ENCODE results near the gene NRP1. TPM values are rescaled to one million over a fixed set of nuclear protein-coding genes. Genes with fewer than 3 reads are reported as not detected.

Gene NRP1
- total and polyA plus RNA-seq, 12 donors: 45.3 to 229 (median 157) TPM

DNA sequence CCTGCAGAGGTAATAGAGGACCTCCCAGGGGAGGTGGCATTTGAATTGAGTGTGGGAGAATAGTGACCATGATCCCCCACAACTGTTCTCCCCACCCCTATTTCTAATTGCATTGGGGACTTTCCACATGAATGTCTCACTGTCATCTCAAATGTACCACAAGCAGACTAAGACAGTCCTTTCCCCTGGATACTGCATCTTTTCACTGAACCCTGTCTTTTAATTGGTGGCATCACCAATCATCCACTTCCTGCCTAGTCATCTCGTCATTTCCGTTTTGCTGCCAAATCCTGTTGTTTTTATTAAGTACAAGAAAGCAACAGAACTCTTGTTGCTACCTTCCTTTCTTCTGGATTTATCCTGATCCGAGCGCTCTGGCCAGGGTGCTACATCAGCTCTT is 120.3 kb downstream of the NRP1 start:
- no peaks in the 10 kb centered on the region for H3K27me3 ChIP-seq
- H3K27ac ChIP-seq: peak overlapping the region in 7 of 10 donors; percentile 7 to 82 (median 67)
- peaks cover 0 to 90% (median 51%) of the 10 kb centered on the region in 9 donors for H3K4me1 ChIP-seq
- H3K9me3 ChIP-seq: no peaks in the 10 kb centered on the region
- DNase-seq (no peak), ATAC-seq (no peak)
- intact Hi-C loops (cut with DNase I): no loop called here
- TF ChIP-seq, protein P1, sequence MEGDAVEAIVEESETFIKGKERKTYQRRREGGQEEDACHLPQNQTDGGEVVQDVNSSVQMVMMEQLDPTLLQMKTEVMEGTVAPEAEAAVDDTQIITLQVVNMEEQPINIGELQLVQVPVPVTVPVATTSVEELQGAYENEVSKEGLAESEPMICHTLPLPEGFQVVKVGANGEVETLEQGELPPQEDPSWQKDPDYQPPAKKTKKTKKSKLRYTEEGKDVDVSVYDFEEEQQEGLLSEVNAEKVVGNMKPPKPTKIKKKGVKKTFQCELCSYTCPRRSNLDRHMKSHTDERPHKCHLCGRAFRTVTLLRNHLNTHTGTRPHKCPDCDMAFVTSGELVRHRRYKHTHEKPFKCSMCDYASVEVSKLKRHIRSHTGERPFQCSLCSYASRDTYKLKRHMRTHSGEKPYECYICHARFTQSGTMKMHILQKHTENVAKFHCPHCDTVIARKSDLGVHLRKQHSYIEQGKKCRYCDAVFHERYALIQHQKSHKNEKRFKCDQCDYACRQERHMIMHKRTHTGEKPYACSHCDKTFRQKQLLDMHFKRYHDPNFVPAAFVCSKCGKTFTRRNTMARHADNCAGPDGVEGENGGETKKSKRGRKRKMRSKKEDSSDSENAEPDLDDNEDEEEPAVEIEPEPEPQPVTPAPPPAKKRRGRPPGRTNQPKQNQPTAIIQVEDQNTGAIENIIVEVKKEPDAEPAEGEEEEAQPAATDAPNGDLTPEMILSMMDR (IDR thresholded peaks at IDR 0.05): no peak
- WGBS, 2 donors: 78 to 79% methylated on average over 4 of the region's 4 CpGs
- H3K4me3 ChIP-seq: no peak overlapping the region
- H3K36me3 ChIP-seq: peaks cover 0 to 100% (median 47%) of the 10 kb centered on the region in 9 donors

DNA sequence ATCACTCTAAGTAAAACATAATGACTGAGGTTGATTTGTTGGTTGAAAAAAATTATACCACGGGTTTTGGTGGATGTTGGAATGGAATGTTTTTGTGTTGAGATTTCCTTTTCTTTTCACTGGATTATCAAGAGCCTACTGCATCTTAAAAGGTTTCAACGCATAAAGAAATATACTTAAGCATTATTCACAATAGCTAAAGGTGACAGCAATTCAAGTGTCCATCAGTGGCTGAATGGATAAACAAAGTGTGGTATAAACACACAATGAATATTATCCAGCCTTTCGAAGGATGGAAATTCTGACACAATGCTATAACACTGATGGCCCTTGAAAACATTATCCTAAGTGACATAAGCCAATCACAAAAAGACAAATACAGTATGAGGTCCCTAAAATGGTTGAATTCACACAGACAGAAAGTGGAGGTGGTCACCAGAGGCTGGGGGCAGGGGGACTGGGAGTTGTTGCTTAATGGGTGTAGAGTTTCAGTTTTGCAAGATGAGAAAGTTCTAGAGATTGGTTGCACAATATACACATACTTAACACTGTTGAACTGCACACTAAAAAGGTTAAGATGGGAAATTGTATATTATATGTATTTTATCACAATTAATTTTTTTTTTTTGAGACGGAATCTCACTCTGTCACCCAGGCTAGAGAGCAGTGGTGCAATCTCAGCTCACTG is 122.3 kb downstream of the NRP1 start:
- ATAC-seq (no peak), DNase-seq (no peak)
- TF ChIP-seq, protein P1 (IDR thresholded peaks at IDR 0.05): no peak
- H3K36me3 ChIP-seq: peaks cover 0 to 100% (median 48%) of the 10 kb centered on the region in 9 donors
- intact Hi-C loops (cut with DNase I): no loop called here
- no peaks in the 10 kb centered on the region for H3K27me3 ChIP-seq
- WGBS, 2 donors: 79 to 81% methylated on average over 4 of the region's 4 CpGs
- no peak overlapping the region for H3K4me3 ChIP-seq
- peaks cover 0 to 72% (median 45%) of the 10 kb centered on the region in 9 donors for H3K4me1 ChIP-seq
- H3K27ac ChIP-seq: peak overlapping the region; percentile 40 to 82 (median 64)
- no peaks in the 10 kb centered on the region for H3K9me3 ChIP-seq

DNA sequence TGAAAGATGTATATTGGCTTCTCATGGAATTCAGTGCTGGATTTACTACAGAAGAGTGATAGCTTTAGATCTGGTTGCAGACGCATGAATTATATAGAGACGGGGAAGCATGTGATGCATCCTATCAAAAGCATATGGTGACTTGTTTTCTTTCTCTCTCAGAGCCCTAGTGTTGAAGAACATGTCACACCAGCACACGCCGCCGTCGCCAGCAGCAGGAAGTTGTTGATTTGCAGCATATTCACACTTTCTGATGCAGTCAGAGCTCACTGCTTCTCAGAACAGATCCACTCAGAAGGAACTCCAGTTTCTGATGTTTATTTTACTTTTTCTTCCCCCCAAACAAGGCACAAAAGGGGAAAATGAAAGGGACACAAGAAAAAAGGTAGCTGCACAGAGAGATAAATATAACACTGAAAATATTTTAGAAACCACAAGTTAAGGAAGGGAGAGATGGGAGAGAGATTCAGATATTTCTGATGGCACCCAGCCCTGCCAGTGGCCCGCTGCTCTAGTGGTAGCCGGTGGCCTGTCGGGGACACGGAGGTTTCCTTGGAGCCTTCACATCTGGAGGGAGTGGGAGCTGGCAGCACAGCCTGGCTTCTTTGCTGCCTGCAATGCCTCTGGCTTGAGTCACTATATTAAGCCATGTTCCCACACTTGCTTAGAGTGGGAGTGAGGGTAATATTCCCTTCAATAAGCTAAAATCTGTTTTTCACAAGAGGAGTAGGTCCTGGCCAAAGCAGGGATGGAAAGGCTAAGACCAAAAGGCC is 123.2 kb downstream of the NRP1 start:
- peak in 1 of 2 donors; percentile 52 for DNase-seq
- Histone ChIP-seq H3K9me3 (no peaks in the 10 kb centered on the region), H3K4me3 (no peak overlapping the region), H3K4me1 (peaks cover 0 to 65% (median 36%) of the 10 kb centered on the region in 9 donors), H3K36me3 (peaks cover 0 to 100% (median 51%) of the 10 kb centered on the region in 9 donors), H3K27me3 (no peaks in the 10 kb centered on the region), H3K27ac (peak overlapping the region; percentile 40 to 82 (median 64))
- TF ChIP-seq, protein P1 (IDR thresholded peaks at IDR 0.05): no peak
- ATAC-seq: peak; percentile 54 to 86 (median 76)
- intact Hi-C loops (cut with DNase I): no loop called here
- WGBS, 2 donors: 24 to 38% methylated on average over 10 of the region's 10 CpGs

- Histone ChIP-seq H3K9me3 (no peaks in the 10 kb centered on the region), H3K4me3 (no peak overlapping the region), H3K4me1 (peaks cover 0 to 65% (median 33%) of the 10 kb centered on the region in 9 donors), H3K27ac (peak overlapping the region in 3 of 10 donors; percentile 5 to 80 (median 11)), H3K36me3 (peaks cover 0 to 100% (median 60%) of the 10 kb centered on the region in 9 donors), H3K27me3 (no peaks in the 10 kb centered on the region)
- TF ChIP-seq, protein P1 (IDR thresholded peaks at IDR 0.05): no peak
- WGBS, 2 donors: 74 to 79% methylated on average over 3 of the region's 3 CpGs
- ATAC-seq (peak in 1 of 8 donors; percentile 15), DNase-seq (no peak)
- intact Hi-C loops (cut with DNase I): no loop called here
Measured at GRCh38 chr10:33209802-33210201, 124.7 kb downstream of the NRP1 start.
